ENCODE measurements around the gene C5orf47. TPM values are rescaled to one million over a fixed set of nuclear protein-coding genes. Genes with fewer than 3 reads are reported as not detected.
A peak's percentile ranks its signal among the peaks of the same experiment; 100 is the strongest.

C5orf47 gene
- total RNA-seq, 2 experiments from 2014 or later: 0.19 TPM; not detected in 1

DNA sequence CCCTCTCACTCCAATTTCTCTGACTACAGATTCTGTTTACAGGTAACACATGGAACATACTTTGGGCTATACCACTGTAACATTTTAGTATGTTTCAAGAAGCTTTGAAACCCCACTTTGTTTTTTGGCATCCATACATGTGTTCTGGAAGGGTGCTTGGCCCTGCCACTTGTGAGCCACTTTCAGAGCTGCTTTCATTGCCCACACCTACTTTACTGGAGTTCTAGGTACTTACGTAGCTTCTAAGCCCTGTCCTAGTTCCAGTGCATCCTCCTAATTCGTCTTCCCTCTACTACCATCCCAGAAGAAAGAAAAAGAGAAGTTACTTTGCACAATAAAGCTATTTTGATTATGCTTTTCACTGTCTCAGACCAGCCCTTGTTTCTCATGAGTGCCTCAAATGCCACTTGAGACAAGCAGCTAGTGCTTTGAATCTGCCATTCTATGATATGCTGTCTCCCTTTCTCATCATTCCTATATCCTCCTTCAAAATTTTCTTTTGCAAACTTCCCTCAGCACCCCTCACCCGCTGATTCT, 26.5 kb upstream of the C5orf47 start:
- H3K36me3 Mint-ChIP-seq: no peaks in the 10 kb centered on the region
- H3K4me1 Mint-ChIP-seq: no peaks in the 10 kb centered on the region
- no peaks in the 10 kb centered on the region for H3K27me3 Mint-ChIP-seq
- ATAC-seq: no peak
- H3K4me3 Mint-ChIP-seq: no peak overlapping the region
- no peaks in the 10 kb centered on the region for H3K9me3 Mint-ChIP-seq (ENCODE audit: low read depth)
- CTCF ChIA-PET: interaction anchor here (1.7 to 3.0 kb wide), 2 partner anchors 11 to 37 kb away, joined by 3 to 14 read pairs; no protein-coding TSS in a partner anchor
- no peak overlapping the region for H3K27ac Mint-ChIP-seq
- no peak for DNase-seq

DNA sequence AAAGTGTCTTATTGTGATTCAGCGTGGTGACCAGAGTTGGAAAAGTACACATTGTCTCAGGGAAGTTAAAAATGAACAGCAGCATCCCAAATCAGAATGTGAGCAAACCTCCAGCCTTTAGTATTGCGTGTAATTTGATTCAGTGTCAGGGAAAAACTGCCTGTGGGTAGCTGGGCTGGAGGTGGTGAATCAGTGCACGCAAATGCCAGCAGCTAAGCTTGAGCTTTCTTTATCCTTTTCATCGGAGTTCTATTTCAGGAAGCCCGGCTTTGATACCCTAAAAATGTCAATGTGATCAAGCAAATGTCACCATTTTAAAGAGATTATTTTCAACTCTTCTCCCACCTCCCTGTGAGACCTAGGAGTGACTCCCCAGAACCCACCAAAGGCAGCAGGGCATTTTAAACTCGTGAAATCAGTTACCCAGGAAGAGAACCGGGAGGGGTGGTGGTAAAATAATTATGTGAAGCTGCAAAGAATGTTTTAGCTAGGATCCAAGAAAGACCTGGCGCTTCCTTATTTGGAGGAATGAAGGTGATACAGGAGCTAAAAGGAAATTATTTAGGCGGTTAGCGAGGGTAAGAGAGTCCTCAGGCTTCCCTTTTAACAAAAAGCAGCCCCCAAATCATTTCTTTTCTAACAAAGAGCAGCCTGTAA, 25.7 kb upstream of the C5orf47 start:
- CTCF ChIA-PET: interaction anchor here (1.7 to 3.0 kb wide), 2 partner anchors 10 to 38 kb away, joined by 3 to 14 read pairs; no protein-coding TSS in a partner anchor
- Mint-ChIP-seq H3K4me1 (no peaks in the 10 kb centered on the region), H3K9me3 (ENCODE audit: low read depth) (no peaks in the 10 kb centered on the region), H3K27ac (no peak overlapping the region), H3K4me3 (no peak overlapping the region), H3K27me3 (no peaks in the 10 kb centered on the region), H3K36me3 (no peaks in the 10 kb centered on the region)
- ATAC-seq (no peak), DNase-seq (no peak)

DNA sequence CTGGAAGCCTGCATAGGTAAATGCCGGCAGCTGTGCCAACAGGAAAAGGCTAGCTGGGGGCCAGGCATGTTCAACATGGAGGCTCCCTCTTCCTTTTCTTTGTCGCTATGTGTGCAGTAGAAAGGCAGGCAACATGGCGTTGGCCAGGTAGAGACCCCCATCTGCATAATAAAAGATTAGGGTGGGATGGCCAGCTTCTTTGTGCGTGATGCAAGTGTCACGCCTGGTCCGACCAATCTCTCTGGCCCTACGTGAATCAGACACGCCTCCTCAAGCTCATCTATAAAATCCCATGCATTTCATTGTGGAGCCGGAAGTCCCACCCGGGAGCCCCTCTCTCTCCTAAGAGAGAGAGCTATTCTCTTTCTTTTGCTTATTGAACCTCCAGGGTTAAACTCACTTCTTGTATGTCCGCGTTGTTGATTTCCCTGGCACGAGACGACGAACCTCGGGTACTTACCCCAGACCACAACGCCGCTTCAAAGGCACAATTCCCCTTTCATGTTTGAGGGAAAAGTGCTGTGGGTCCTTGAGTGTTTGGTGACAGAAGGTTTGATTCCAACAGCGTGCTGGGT, 25.0 kb upstream of the C5orf47 start:
- ATAC-seq: no peak
- no peaks in the 10 kb centered on the region for H3K27me3 Mint-ChIP-seq
- no peaks in the 10 kb centered on the region for H3K4me1 Mint-ChIP-seq
- DNase-seq: no peak
- no peaks in the 10 kb centered on the region for H3K9me3 Mint-ChIP-seq (ENCODE audit: low read depth)
- no peak overlapping the region for H3K27ac Mint-ChIP-seq
- H3K36me3 Mint-ChIP-seq: no peaks in the 10 kb centered on the region
- CTCF ChIA-PET: interaction anchor here (1.7 to 3.0 kb wide), 2 partner anchors 9 to 39 kb away, joined by 3 to 14 read pairs; no protein-coding TSS in a partner anchor
- no peak overlapping the region for H3K4me3 Mint-ChIP-seq

DNA sequence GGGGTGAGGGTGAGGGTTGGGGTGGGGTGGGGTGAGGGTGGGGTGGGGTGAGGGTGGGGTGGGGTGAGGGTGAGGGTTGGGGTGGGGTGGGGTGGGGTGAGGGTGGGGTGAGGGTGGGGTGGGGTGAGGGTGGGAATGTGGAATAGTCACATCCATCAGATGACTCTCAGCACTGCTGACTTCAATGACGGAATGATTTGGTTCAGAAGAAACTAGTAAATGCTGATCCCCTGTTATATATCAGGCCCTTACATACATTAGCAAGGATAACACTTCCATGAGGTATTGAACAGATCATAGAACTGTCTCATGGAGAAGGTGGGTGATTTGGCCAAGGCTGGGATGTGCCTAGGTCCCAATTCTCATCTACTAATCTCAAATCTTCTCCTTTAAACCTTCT, 24.5 kb upstream of the C5orf47 start:
- H3K4me1 Mint-ChIP-seq: no peaks in the 10 kb centered on the region
- no peak for ATAC-seq
- DNase-seq: no peak
- H3K4me3 Mint-ChIP-seq: no peak overlapping the region
- no peaks in the 10 kb centered on the region for H3K27me3 Mint-ChIP-seq
- H3K36me3 Mint-ChIP-seq: no peaks in the 10 kb centered on the region
- CTCF ChIA-PET: interaction anchor here (3.0 kb wide), 1 partner anchor 9 kb away, joined by 14 read pairs; no protein-coding TSS in a partner anchor
- H3K9me3 Mint-ChIP-seq (ENCODE audit: low read depth): no peaks in the 10 kb centered on the region
- no peak overlapping the region for H3K27ac Mint-ChIP-seq

DNA sequence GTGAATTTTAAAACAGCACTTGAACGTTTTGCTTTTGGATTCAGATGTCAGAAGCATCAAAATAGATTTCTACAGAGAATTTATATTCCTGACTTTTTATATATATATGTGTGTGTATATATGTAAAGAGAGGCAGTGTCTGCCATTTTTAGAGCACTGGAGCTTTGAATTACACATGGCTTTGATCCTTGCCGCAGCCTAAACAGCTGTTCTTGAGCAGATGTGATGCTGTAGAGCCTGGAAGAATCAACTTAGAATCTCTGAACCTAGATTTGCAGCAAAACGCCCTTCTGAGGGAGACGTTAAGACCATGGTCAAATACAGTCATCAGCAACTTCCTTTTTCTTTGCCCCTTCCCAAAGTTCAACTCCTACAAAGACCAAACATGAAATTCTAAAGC, 21.7 kb upstream of the C5orf47 start:
- CTCF ChIA-PET: no interaction called here

DNA sequence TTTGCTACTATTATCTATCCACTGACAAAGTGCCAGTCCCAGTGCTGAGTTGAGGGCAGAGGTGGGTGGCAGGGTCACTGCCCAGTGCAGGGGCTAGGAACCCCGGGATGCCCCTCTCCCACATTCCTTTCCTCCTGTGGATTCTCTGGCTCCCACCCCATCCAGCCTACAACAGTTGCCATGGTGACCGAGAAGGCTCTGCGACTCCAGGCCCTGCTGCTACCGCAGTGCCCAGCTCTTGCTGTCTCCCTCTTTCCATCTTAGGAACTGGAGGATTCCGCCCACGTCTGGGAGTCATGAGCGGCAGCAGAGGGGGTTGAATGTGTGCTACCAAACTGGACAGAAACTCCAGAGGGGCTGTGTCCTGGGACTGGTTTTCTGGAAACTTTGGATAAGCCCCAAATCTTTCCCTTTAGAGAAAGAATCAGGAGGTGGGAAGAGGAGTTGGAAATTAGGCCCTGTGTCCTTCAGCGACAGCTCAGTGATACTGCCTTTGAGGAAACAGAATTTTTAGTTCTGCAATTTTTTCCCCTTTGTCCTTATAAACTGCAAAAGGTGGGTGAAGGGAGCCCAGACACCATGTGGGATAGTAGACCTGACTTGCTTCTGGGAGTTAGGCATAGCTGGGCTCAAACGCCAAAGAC, 20.7 kb upstream of the C5orf47 start:
- Mint-ChIP-seq H3K27me3 (no peaks in the 10 kb centered on the region), H3K36me3 (no peaks in the 10 kb centered on the region), H3K4me1 (peaks cover 6% of the 10 kb centered on the region), H3K27ac (no peak overlapping the region), H3K4me3 (no peak overlapping the region), H3K9me3 (ENCODE audit: low read depth) (no peaks in the 10 kb centered on the region)
- CTCF ChIA-PET: interaction anchor here (1.3 kb wide), 1 partner anchor 13 kb away, joined by 3 read pairs; no protein-coding TSS in a partner anchor
- ATAC-seq (no peak), DNase-seq (no peak)

More for the DNA sequence above, 21.7 kb upstream of the C5orf47 start:
- Mint-ChIP-seq H3K27me3 (no peaks in the 10 kb centered on the region), H3K36me3 (no peaks in the 10 kb centered on the region), H3K9me3 (ENCODE audit: low read depth) (no peaks in the 10 kb centered on the region), H3K4me1 (no peaks in the 10 kb centered on the region), H3K4me3 (no peak overlapping the region), H3K27ac (no peak overlapping the region)
- ATAC-seq (no peak), DNase-seq (no peak)

DNA sequence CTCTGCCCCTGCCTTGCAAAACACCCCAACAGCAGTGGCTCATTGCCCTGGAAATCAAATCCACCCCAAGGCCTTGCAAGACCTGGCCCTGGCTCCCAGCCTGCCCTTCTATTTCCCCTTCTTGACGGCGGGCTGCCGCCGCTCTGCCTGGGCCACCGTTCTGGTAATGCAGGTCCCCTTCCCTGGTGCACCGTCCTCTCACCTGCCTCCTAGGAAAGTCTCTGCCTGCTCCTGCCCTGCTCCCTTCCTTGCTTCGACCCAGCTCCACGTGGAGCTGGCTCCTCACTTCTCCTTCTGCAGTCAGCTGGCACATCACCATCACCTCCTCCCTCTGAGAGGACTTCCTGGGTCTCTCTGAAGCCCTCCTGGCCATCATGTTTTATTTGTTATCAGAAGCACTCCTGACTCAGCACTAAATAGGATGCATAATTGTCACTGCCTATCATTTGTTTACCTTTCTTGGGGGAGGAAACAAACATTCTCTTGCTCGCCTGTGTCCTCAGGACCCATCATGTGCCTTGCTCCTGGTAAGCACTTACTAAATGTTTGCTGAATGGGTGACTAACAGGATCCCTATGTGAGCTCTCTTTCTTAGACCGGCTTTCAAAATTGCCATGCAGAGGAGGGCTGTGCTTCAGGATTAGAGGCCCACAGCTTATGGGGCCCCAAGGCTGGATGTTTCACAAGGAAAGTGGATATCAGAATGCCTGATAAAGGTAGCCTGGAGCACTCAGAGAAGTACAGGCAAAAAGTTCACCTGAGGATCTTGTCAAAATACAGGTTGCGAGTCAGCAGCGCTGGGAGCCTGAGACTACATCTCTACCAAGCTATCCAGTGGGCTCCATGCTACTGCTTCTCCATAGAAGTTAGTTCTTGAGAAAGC, 19.6 kb upstream of the C5orf47 start:
- no peak for DNase-seq
- Mint-ChIP-seq H3K9me3 (ENCODE audit: low read depth) (no peaks in the 10 kb centered on the region), H3K27ac (no peak overlapping the region), H3K27me3 (no peaks in the 10 kb centered on the region), H3K4me1 (peaks cover 9% of the 10 kb centered on the region), H3K4me3 (no peak overlapping the region), H3K36me3 (no peaks in the 10 kb centered on the region)
- CTCF ChIA-PET: interaction anchor here (1.0 to 1.3 kb wide), 2 partner anchors 12 to 354 kb away, joined by 3 to 4 read pairs; no protein-coding TSS in a partner anchor
- no peak for ATAC-seq

DNA sequence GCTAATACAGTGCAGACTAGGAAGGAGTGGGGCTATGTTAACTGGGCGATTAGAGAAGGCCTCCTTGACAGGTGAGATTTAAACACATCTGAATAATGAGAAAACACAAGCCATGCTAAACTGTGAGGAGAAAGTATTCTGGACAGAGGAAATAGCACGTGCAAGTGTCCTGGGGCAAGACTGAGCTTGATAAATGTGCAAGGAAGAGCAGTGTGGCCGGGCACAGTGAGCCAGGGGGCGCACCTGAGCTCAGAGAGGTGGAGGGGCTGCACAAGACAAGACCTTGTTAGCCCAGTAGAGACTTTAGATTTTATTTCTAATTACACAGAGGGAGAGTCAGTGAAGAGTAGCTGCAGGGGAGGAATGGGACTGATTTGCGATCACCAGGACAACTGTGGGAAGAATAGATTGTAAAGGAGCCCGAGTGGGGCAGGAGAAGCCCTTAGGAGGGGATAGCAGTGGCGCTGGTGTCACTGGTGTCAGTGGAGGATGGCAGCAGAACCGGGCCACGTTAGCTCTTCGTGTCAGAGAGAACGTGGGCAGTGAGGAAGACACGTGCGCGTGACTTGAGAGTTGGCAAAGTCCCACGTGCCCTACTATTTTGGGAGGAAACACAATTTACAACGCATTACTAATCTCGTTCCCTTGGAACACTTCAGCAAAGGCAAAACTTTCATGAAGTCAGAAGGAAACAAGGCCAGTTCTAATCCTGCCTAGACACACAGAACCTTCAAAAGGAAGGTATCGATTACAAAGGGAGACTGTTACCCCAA, 17.9 kb upstream of the C5orf47 start:
- H3K4me3 Mint-ChIP-seq: no peak overlapping the region
- peaks cover 2% of the 10 kb centered on the region for H3K27me3 Mint-ChIP-seq

DNA sequence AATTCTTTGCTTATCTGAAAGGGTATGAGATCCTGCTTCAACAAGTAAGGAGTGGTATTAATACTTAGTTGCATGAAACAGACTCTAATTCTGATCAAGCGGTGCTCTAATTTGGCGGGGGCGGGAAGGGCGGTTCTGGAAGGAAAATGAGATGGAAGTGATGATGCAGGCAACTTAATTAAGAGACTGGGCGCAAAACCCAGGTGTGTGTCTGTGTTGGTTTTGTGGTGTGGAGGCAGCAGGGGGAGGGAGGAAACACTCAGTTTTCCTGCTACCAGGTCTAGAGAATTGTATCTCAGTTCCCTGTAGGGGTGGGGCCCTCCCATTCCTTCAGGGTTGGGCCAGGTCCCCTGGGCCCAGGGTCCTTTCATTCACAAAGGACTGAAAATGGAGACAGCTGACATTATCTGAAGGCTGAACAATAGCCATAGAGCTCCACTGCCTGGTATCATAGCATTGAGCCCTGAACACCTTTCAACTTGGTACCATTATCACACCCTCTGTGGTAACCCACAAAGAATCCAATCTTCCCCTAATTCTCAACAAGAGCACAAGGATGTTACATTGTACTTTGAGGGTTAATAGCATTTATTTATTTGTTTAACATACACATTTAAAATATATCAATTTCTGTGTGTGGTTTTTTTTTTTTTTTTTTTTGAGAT, 17.2 kb upstream of the C5orf47 start:
- CTCF ChIA-PET: interaction anchor here (0.6 to 4.8 kb wide), 8 partner anchors 9 to 355 kb away, joined by 3 to 74 read pairs (median 7); partner anchors contain the start of gene BOD1
- ATAC-seq: no peak

More for the DNA sequence above, 17.9 kb upstream of the C5orf47 start:
- Mint-ChIP-seq H3K9me3 (ENCODE audit: low read depth) (no peaks in the 10 kb centered on the region), H3K4me1 (peaks cover 9% of the 10 kb centered on the region), H3K36me3 (no peaks in the 10 kb centered on the region), H3K27ac (no peak overlapping the region)
- DNase-seq: no peak
- no peak for ATAC-seq
- CTCF ChIA-PET: interaction anchor here (0.6 to 4.8 kb wide), 3 partner anchors 8 to 355 kb away, joined by 3 to 74 read pairs (median 14); partner anchors contain the start of gene BOD1

DNA sequence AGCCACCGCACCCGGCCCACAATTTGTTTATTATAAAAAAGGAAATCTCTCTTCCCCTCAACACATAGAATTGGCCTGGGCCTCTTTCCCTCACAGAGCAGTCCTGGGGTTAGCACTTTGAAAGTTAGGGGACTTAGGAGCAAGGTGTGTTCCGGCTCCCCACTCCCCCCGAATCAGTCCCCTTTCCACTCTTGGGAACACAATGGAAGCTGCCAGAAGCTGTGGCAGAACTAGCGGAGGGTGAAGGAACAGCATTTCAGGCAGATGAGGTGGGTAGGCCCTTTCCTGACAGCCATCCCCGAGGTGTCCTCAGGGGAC, 16.4 kb upstream of the C5orf47 start:
- peaks cover 11% of the 10 kb centered on the region for H3K27me3 Mint-ChIP-seq
- CTCF ChIA-PET: interaction anchor here (0.9 to 4.8 kb wide), 28 partner anchors 9 to 399 kb away, joined by 3 to 74 read pairs (median 4); partner anchors contain the start of gene BOD1
- H3K9me3 Mint-ChIP-seq (ENCODE audit: low read depth): no peaks in the 10 kb centered on the region
- H3K4me1 Mint-ChIP-seq: peaks cover 9% of the 10 kb centered on the region
- no peak for DNase-seq
- no peak for ATAC-seq
- H3K36me3 Mint-ChIP-seq: no peaks in the 10 kb centered on the region
- no peak overlapping the region for H3K27ac Mint-ChIP-seq
- H3K4me3 Mint-ChIP-seq: peak overlapping the region; percentile 55

More for the DNA sequence above, 17.2 kb upstream of the C5orf47 start:
- no peaks in the 10 kb centered on the region for H3K9me3 Mint-ChIP-seq (ENCODE audit: low read depth)
- DNase-seq: no peak
- H3K4me3 Mint-ChIP-seq: no peak overlapping the region
- no peak overlapping the region for H3K27ac Mint-ChIP-seq
- H3K36me3 Mint-ChIP-seq: no peaks in the 10 kb centered on the region
- H3K4me1 Mint-ChIP-seq: peaks cover 9% of the 10 kb centered on the region
- peaks cover 6% of the 10 kb centered on the region for H3K27me3 Mint-ChIP-seq

DNA sequence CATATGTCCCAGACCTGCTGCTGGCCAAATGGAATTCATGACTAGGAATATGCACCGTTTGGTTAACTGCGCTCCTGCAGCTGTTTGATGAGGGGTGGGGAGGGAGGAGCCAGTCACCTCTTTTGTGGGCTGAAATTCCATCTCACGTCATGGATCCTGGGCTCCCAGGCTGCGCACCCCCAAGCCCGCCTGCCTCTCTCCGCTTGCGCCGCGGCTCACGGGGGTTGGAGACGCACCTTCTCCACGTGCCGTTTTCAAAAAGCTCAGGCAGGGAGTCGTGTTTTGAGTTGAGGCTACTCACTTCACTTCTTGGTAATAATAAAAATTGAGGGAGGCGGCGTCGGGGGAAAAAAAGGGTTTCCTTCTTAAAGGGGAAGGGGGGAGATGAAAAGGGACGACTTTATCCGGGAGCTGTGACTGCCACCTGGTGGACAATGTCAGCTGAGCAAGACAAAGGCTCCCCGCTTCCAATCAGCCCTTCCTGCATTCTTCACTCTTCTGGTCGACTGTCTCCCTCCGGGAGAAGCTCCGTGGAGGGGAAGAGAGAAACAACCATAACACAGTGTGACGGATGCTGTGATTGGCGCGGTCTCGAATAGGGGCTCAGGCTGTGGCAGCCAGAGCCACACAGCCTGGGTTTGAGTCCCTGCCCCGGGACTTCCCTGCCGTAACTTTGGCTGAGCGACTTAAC, 15.9 kb upstream of the C5orf47 start:
- H3K9me3 Mint-ChIP-seq (ENCODE audit: low read depth): no peaks in the 10 kb centered on the region
- ATAC-seq: peak; percentile 84

More for the DNA sequence above, 15.9 kb upstream of the C5orf47 start:
- CTCF ChIA-PET: interaction anchor here (0.8 to 4.8 kb wide), 32 partner anchors 9 to 399 kb away, joined by 3 to 74 read pairs (median 4); partner anchors contain the start of gene BOD1
- H3K4me3 Mint-ChIP-seq: peak overlapping the region; percentile 55
- H3K36me3 Mint-ChIP-seq: no peaks in the 10 kb centered on the region
- peak; percentile 80 for DNase-seq
- H3K4me1 Mint-ChIP-seq: peaks cover 9% of the 10 kb centered on the region
- no peak overlapping the region for H3K27ac Mint-ChIP-seq
- peaks cover 15% of the 10 kb centered on the region for H3K27me3 Mint-ChIP-seq
